Right hindlimb (tissue), 1 donor: ENCODE measurements around the gene UBAC2.

ENCODE experiments used
- DNase-seq: peaks from one replicate; pipeline ENCODE4 v3.0.0-alpha.2; 2018

Gene UBAC2

GRCh38 chr13:99344610-99345208 lies 144.1 kb downstream of the UBAC2 start:
- DNase-seq, result no peak

GRCh38 chr13:99345345-99345744 lies 144.7 kb downstream of the UBAC2 start:
- DNase-seq, result no peak

- DNase-seq, result no peak
These were observed 145.8 kb downstream of the UBAC2 start for GRCh38 chr13:99346335-99347042.

GRCh38 chr13:99347335-99347878 lies 146.8 kb downstream of the UBAC2 start:
- no peak for DNase-seq

GRCh38 chr13:99347911-99348451 lies 147.3 kb downstream of the UBAC2 start:
- DNase-seq, result no peak

GRCh38 chr13:99350191-99350590 lies 149.5 kb downstream of the UBAC2 start:
- DNase-seq, result no peak

GRCh38 chr13:99351772-99352171 lies 151.1 kb downstream of the UBAC2 start:
- no peak for DNase-seq

GRCh38 chr13:99352351-99353245 lies 151.9 kb downstream of the UBAC2 start:
- no peak for DNase-seq

GRCh38 chr13:99353246-99353600 lies 152.6 kb downstream of the UBAC2 start:
- no peak for DNase-seq

- no peak for DNase-seq
These were observed 153.2 kb downstream of the UBAC2 start for GRCh38 chr13:99353836-99354235.

- no peak for DNase-seq
These were observed 153.8 kb downstream of the UBAC2 start for GRCh38 chr13:99354371-99354951.

- no peak for DNase-seq
These were observed 154.8 kb downstream of the UBAC2 start for GRCh38 chr13:99355267-99356011.

GRCh38 chr13:99356012-99356261 lies 155.3 kb downstream of the UBAC2 start:
- DNase-seq, result no peak

GRCh38 chr13:99356262-99357091 lies 155.8 kb downstream of the UBAC2 start:
- peak; percentile 37 for DNase-seq

GRCh38 chr13:99357131-99357596 lies 156.5 kb downstream of the UBAC2 start:
- no peak for DNase-seq

- DNase-seq, result no peak
These were observed 157.3 kb downstream of the UBAC2 start for GRCh38 chr13:99357941-99358340.

- no peak for DNase-seq
These were observed 158.9 kb downstream of the UBAC2 start for GRCh38 chr13:99359528-99359927.

- no peak for DNase-seq
These were observed 160.0 kb downstream of the UBAC2 start for GRCh38 chr13:99360696-99361095.

GRCh38 chr13:99361197-99361596 lies 160.5 kb downstream of the UBAC2 start:
- no peak for DNase-seq

- DNase-seq, result no peak
These were observed 161.7 kb downstream of the UBAC2 start for GRCh38 chr13:99362362-99362761.

- DNase-seq, result no peak
These were observed 162.7 kb downstream of the UBAC2 start for GRCh38 chr13:99363391-99363790.
